GM19025 (cell line): ENCODE data around the gene LPIN2.

Source experiments
- ATAC-seq: cut with Tn5 transposase; IDR thresholded peaks from one replicate; pipeline ENCODE4 v1.9.1; 2021; ENCODE audit warnings: mild to moderate bottlenecking, low read depth, moderate library complexity; ENCODE audit not compliant: unreplicated experiment

LPIN2 gene

DNA sequence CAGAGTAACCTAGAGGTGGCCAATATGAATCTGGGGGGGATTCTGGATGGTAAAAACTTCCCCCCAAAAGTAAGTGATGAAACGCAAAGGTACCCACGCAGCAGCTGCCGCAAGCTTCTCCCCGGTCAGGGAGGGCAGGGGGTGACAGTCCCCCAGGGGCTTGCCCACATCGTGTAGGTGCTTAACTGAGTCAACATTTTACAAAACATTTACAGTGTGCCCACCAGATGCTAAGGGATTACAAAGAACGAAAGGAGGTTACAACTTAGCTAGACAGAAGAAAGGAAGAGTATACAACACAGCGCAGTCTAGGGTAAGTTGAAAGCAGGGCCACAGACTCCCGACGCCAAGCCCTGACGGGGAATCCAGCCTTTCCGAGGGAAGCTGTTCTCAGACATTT is 45.6 kb downstream of the LPIN2 start:
- no peak for ATAC-seq

- no peak for ATAC-seq
These were observed 46.4 kb downstream of the LPIN2 start for GRCh38 chr18:2966560-2966959.

GRCh38 chr18:2965797-2966196 is 47.1 kb downstream of the LPIN2 start:
- ATAC-seq: no peak

GRCh38 chr18:2964361-2965010 is 48.5 kb downstream of the LPIN2 start:
- no peak for ATAC-seq
